Stomach (tissue), 9 donors: Measurements from ENCODE around the gene GNG4. TPM values are rescaled to one million over a fixed set of nuclear protein-coding genes. Genes with fewer than 3 reads are reported as not detected.

Source experiments
- DNase-seq, 2 donors: peaks; one replicate each; pipeline versions ENCODE4 v3.0.0 to v3.0.0-alpha.2; 2013 to 2019
- H3K27ac ChIP-seq, 5 donors: fragments of 200-600 bp in 4 of 5; sonication (generic) in 4 of 5; one replicate each; pipeline ENCODE4 v1.5.1; 2013 to 2019; ENCODE audit warnings: mild to moderate bottlenecking in 1 of 5, moderate library complexity in 1 of 5
- H3K27me3 ChIP-seq, 3 donors: fragments of 200-600 bp; sonication (generic); one replicate each; pipeline ENCODE4 v1.5.1; 2017 to 2019; ENCODE audit warnings: mixed run types in 1 of 3
- H3K36me3 ChIP-seq, 4 donors: fragments of 200-600 bp; sonication (generic); 1 replicate in 3 of 4; 2 replicates in 1 of 4; pipeline ENCODE4 v1.5.1; 2016 to 2019
- H3K4me1 ChIP-seq, 4 donors: fragments of 200-600 bp; sonication (generic); one replicate each; pipeline ENCODE4 v1.5.1; 2016 to 2019
- H3K4me3 ChIP-seq, 4 donors: fragments of 200-600 bp; sonication (generic) in 3 of 4; one replicate each; pipeline ENCODE4 v1.5.1; 2016 to 2019; ENCODE audit warnings: mild to moderate bottlenecking in 1 of 4
- H3K9me3 ChIP-seq, 4 donors: fragments of 200-600 bp; sonication (generic); one replicate each; pipeline ENCODE4 v1.5.1; 2016 to 2019
- CTCF ChIP-seq, 7 experiments: fragments of 450-650 bp in 4 of 7; fragments of 200-600 bp in 3 of 7; sonication (generic) in 3 of 7; IDR thresholded peaks; one replicate each; pipeline ENCODE4 v1.5.1; 2016 to 2019; ENCODE audit warnings: antibody characterized with exemption in 7 of 7, control low read depth in 2 of 7, mild to moderate bottlenecking in 1 of 7
- EP300 ChIP-seq: sonication (generic); formaldehyde crosslinking; IDR thresholded peaks from one replicate; pipeline ENCODE4 v1.6.1; 2017; ENCODE audit warnings: antibody characterized with exemption
- POLR2A ChIP-seq, 4 donors: fragments of 450-650 bp; IDR thresholded peaks; one replicate each; pipeline ENCODE4 v1.6.1; 2016; ENCODE audit warnings: antibody characterized with exemption in 4 of 4, control low read depth in 2 of 4, mild to moderate bottlenecking in 1 of 4, moderate library complexity in 1 of 4
- POLR2AphosphoS5 ChIP-seq, 3 donors: sonication (generic); formaldehyde crosslinking; IDR thresholded peaks; one replicate each; pipeline ENCODE4 v1.6.1; 2016; ENCODE audit warnings: antibody characterized with exemption in 3 of 3
- WGBS, 5 donors: extraction: QIAGEN DNeasy Blood & Tissue Kit in 3 of 5; methylation state at CpG; one replicate each; pipeline versions ENCODE4 v1.1.5 to v1.1.7; 2013 to 2018; 5-methylcytosine and 5-hydroxymethylcytosine counted together
- intact Hi-C: fragments of 100-400 bp; cut with DNase I; formaldehyde crosslinking; loops from one replicate; pipeline ENCODE4 v1.15.1; 2023; ENCODE audit warnings: low total_unique reads
- polyA plus RNA-seq, 3 donors: library from polyadenylated mRNA; stranded (reverse); fragments of 200-250 nt; gene quantifications; one replicate each; pipeline ENCODE4 v1.2.3, GENCODE V29; 2013
- total RNA-seq, 5 donors: library from RNA; depleted of rRNA; stranded (reverse); fragments of >200 nt; gene quantifications; one replicate each; pipeline versions ENCODE4 v1.1.0 to v1.2.3, GENCODE V29; 2014 to 2016
- donor health status: healthy with polysubstance abuse.
- donor health status: Bipolar disorder and iron deficiency.
- donor health status: healthy.

The GNG4 gene
- total and polyA plus RNA-seq, 8 donors = 0.58 to 5.1 (median 1.4) TPM; not detected in 1

- Histone ChIP-seq H3K27ac (no peak overlapping the region), H3K9me3 (peaks cover 12 to 41% (median 26%) of the 10 kb centered on the region in 4 donors), H3K4me3 (no peak overlapping the region), H3K27me3 (no peaks in the 10 kb centered on the region), H3K4me1 (no peaks in the 10 kb centered on the region), H3K36me3 (peaks cover 21 to 71% (median 63%) of the 10 kb centered on the region in 4 donors)
- WGBS, 5 donors = 96 to 99% (median 98%) methylated on average over 8 of the region's 8 CpGs
- TF ChIP-seq CTCF (IDR thresholded peaks at IDR 0.05) = no peak
- no peak for TF ChIP-seq POLR2A (IDR thresholded peaks at IDR 0.05)
- no peak for TF ChIP-seq POLR2AphosphoS5 (IDR thresholded peaks at IDR 0.05)
- no peak for TF ChIP-seq EP300
- no peak for DNase-seq
- intact Hi-C loops = no loop called here
Observed at GRCh38 chr1:235670157-235670776, 20.7 kb upstream of the GNG4 start.

- no peak overlapping the region for H3K27ac ChIP-seq
- H3K9me3 ChIP-seq = peaks cover 12 to 38% (median 24%) of the 10 kb centered on the region in 4 donors
- H3K36me3 ChIP-seq = peaks cover 18 to 71% (median 62%) of the 10 kb centered on the region in 4 donors
- 93 to 96% (median 94%) methylated on average over 3 of the region's 3 CpGs for WGBS, 5 donors
- no peak for DNase-seq
- H3K27me3 ChIP-seq = no peaks in the 10 kb centered on the region
- TF ChIP-seq EP300 (no peak), POLR2A (IDR thresholded peaks at IDR 0.05) (no peak), POLR2AphosphoS5 (IDR thresholded peaks at IDR 0.05) (no peak), CTCF (IDR thresholded peaks at IDR 0.05) (no peak)
- no peak overlapping the region for H3K4me3 ChIP-seq
- H3K4me1 ChIP-seq = no peaks in the 10 kb centered on the region
- intact Hi-C loops = no loop called here
Observed at GRCh38 chr1:235669277-235669676, 19.7 kb upstream of the GNG4 start.

GRCh38 chr1:235663628-235664027 is 14.0 kb upstream of the GNG4 start:
- Histone ChIP-seq H3K27ac (no peak overlapping the region), H3K4me3 (no peak overlapping the region), H3K27me3 (no peaks in the 10 kb centered on the region), H3K36me3 (peaks cover 20 to 61% (median 52%) of the 10 kb centered on the region in 4 donors), H3K9me3 (no peaks in the 10 kb centered on the region), H3K4me1 (no peaks in the 10 kb centered on the region)
- TF ChIP-seq POLR2A (IDR thresholded peaks at IDR 0.05) = no peak
- TF ChIP-seq CTCF (IDR thresholded peaks at IDR 0.05) = no peak
- no peak for TF ChIP-seq POLR2AphosphoS5 (IDR thresholded peaks at IDR 0.05)
- TF ChIP-seq EP300 = no peak
- intact Hi-C loops = no loop called here
- WGBS, 5 donors = 90 to 96% (median 92%) methylated on average over 4 of the region's 4 CpGs
- DNase-seq = no peak

GRCh38 chr1:235661568-235661967 is 12.0 kb upstream of the GNG4 start:
- H3K27me3 ChIP-seq = no peaks in the 10 kb centered on the region
- WGBS, 5 donors = 69 to 84% (median 76%) methylated on average over 2 of the region's 2 CpGs
- no peak for TF ChIP-seq EP300
- no peak for TF ChIP-seq POLR2A (IDR thresholded peaks at IDR 0.05)
- TF ChIP-seq POLR2AphosphoS5 (IDR thresholded peaks at IDR 0.05) = no peak
- TF ChIP-seq CTCF (IDR thresholded peaks at IDR 0.05) = no peak
- no peaks in the 10 kb centered on the region for H3K4me1 ChIP-seq
- H3K27ac ChIP-seq = no peak overlapping the region
- peaks cover 20 to 53% (median 52%) of the 10 kb centered on the region in 4 donors for H3K36me3 ChIP-seq
- intact Hi-C loops = no loop called here
- H3K9me3 ChIP-seq = no peaks in the 10 kb centered on the region
- H3K4me3 ChIP-seq = no peak overlapping the region
- DNase-seq = no peak
